ENCODE data around the gene BBS4. TPM values are rescaled to one million over a fixed set of nuclear protein-coding genes. Genes with fewer than 3 reads are reported as not detected.
"Not testable (repeated sequence)": the region's sequence is repeated elsewhere in the genome, so short reads cannot be mapped to it uniquely, and the experiment has no call there.

The BBS4 gene
- total RNA-seq, 5 donors from 2014 or later (not counting 1 experiment from before 2014, with no cell fraction given): 16.1 to 19.7 (median 16.6) TPM

- H3K27me3 Mint-ChIP-seq; H3K36me3 ChIP-seq (ENCODE audit: control insufficient read depth in 2 of 2, extremely low read depth in 1 of 2, insufficient read depth in 1 of 2, low read length in 1 of 2); H3K4me3 Mint-ChIP-seq; H3K27me3 ChIP-seq (replicated peaks in 1 of 2; ENCODE audit: control insufficient read depth in 2 of 2, extremely low read depth in 1 of 2, insufficient read depth in 2 of 2, low read length in 1 of 2); H3K27ac ChIP-seq (ENCODE audit: low read length); ATAC-seq (replicated peaks in 1 of 4); H3K4me1 Mint-ChIP-seq; CTCF ChIA-PET; H3K4me1 ChIP-seq (ENCODE audit: control insufficient read depth in 1 of 2, extremely low read depth in 1 of 2, insufficient read depth in 2 of 2, low read length in 2 of 2); DNase-seq; H3K27ac Mint-ChIP-seq; H3K36me3 Mint-ChIP-seq; POLR2A ChIA-PET; H3K9me3 ChIP-seq; H3K9me3 Mint-ChIP-seq; H3K4me3 ChIP-seq (ENCODE audit: control insufficient read depth in 1 of 2, extremely low read depth in 1 of 2, low read length in 1 of 2): not testable (repeated sequence)
- no CpG with 5 or more reads among the region's 3 CpGs for WGBS (ENCODE audit: insufficient coverage)
These were observed 30.0 kb upstream of the BBS4 start for GRCh38 chr15:72656014-72656413.

- H3K9me3 Mint-ChIP-seq; H3K36me3 ChIP-seq (ENCODE audit: control insufficient read depth in 2 of 2, extremely low read depth in 1 of 2, insufficient read depth in 1 of 2, low read length in 1 of 2); H3K36me3 Mint-ChIP-seq; H3K4me1 Mint-ChIP-seq; DNase-seq; H3K27me3 ChIP-seq (replicated peaks in 1 of 2; ENCODE audit: control insufficient read depth in 2 of 2, extremely low read depth in 1 of 2, insufficient read depth in 2 of 2, low read length in 1 of 2); H3K27ac ChIP-seq (ENCODE audit: low read length); H3K4me3 ChIP-seq (ENCODE audit: control insufficient read depth in 1 of 2, extremely low read depth in 1 of 2, low read length in 1 of 2); H3K4me3 Mint-ChIP-seq; H3K9me3 ChIP-seq; ATAC-seq (replicated peaks in 1 of 4); H3K4me1 ChIP-seq (ENCODE audit: control insufficient read depth in 1 of 2, extremely low read depth in 1 of 2, insufficient read depth in 2 of 2, low read length in 2 of 2); H3K27ac Mint-ChIP-seq; POLR2A ChIA-PET; CTCF ChIA-PET; H3K27me3 Mint-ChIP-seq: not testable (repeated sequence)
- WGBS (ENCODE audit: insufficient coverage): no CpG with 5 or more reads among the region's 10 CpGs
These were observed 24.9 kb upstream of the BBS4 start for GRCh38 chr15:72661081-72661480.

GRCh38 chr15:72663931-72664330 lies 22.1 kb upstream of the BBS4 start:
- H3K27me3 Mint-ChIP-seq; H3K36me3 Mint-ChIP-seq; POLR2A ChIA-PET; H3K27me3 ChIP-seq (replicated peaks in 1 of 2; ENCODE audit: control insufficient read depth in 2 of 2, extremely low read depth in 1 of 2, insufficient read depth in 2 of 2, low read length in 1 of 2); H3K4me3 ChIP-seq (ENCODE audit: control insufficient read depth in 1 of 2, extremely low read depth in 1 of 2, low read length in 1 of 2); H3K4me1 Mint-ChIP-seq; H3K4me3 Mint-ChIP-seq; H3K9me3 ChIP-seq; H3K27ac Mint-ChIP-seq; H3K36me3 ChIP-seq (ENCODE audit: control insufficient read depth in 2 of 2, extremely low read depth in 1 of 2, insufficient read depth in 1 of 2, low read length in 1 of 2); ATAC-seq (replicated peaks in 1 of 4); H3K27ac ChIP-seq (ENCODE audit: low read length); DNase-seq; CTCF ChIA-PET; H3K4me1 ChIP-seq (ENCODE audit: control insufficient read depth in 1 of 2, extremely low read depth in 1 of 2, insufficient read depth in 2 of 2, low read length in 2 of 2); H3K9me3 Mint-ChIP-seq: not testable (repeated sequence)
- WGBS (ENCODE audit: insufficient coverage): no CpG with 5 or more reads among the region's 8 CpGs

DNA sequence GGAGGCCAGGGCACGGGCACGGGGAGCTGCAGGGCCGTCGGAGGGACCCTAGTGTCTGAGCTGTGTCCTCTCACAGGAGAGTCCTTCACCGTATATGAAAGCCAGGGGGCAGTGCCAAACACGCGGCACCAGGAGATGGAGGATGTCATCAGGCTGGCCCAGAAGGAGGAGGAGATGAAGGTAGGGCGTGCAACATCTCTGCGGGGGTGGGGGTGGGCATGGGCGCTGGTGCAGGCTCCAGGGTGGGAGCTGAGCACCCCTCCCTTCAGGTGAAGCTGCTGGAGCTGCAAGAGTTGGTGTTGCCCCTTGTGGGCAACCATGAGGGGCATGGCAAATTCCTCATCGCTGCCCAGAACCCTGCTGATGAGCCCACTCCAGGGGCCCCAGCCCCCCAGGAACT lies 20.3 kb upstream of the BBS4 start:
- H3K4me3 Mint-ChIP-seq; DNase-seq; H3K4me1 Mint-ChIP-seq; H3K27ac Mint-ChIP-seq; H3K27me3 ChIP-seq (replicated peaks in 1 of 2; ENCODE audit: control insufficient read depth in 2 of 2, extremely low read depth in 1 of 2, insufficient read depth in 2 of 2, low read length in 1 of 2); CTCF ChIA-PET; H3K4me3 ChIP-seq (ENCODE audit: control insufficient read depth in 1 of 2, extremely low read depth in 1 of 2, low read length in 1 of 2); H3K9me3 ChIP-seq; H3K36me3 ChIP-seq (ENCODE audit: control insufficient read depth in 2 of 2, extremely low read depth in 1 of 2, insufficient read depth in 1 of 2, low read length in 1 of 2); H3K27me3 Mint-ChIP-seq; POLR2A ChIA-PET; ATAC-seq (replicated peaks in 1 of 4); H3K36me3 Mint-ChIP-seq; H3K27ac ChIP-seq (ENCODE audit: low read length); H3K4me1 ChIP-seq (ENCODE audit: control insufficient read depth in 1 of 2, extremely low read depth in 1 of 2, insufficient read depth in 2 of 2, low read length in 2 of 2); H3K9me3 Mint-ChIP-seq: not testable (repeated sequence)
- WGBS (ENCODE audit: insufficient coverage): no CpG with 5 or more reads among the region's 11 CpGs

DNA sequence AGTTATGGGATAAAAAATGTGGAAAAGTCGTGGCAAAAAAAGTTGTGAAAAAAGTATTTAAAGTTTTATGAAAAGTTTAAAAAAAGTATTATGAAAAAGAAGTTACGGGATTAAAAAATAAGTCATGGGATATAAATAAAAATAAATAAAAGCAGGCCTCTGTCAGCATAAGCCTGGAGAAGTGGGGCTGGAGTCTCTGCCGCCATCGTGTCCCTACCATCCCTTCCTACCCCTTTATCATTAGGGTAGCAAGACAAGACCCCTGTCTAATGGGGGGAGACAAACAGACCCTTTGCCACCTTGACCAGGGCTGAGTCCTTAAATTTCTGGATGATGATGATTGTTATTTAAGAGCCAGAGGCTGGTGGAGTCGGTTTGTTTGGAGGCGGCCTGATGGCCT lies 16.2 kb upstream of the BBS4 start:
- H3K4me3 ChIP-seq (ENCODE audit: control insufficient read depth in 1 of 2, extremely low read depth in 1 of 2, low read length in 1 of 2); H3K9me3 Mint-ChIP-seq; H3K36me3 Mint-ChIP-seq; H3K4me1 ChIP-seq (ENCODE audit: control insufficient read depth in 1 of 2, extremely low read depth in 1 of 2, insufficient read depth in 2 of 2, low read length in 2 of 2); H3K4me1 Mint-ChIP-seq; H3K27ac ChIP-seq (ENCODE audit: low read length); H3K9me3 ChIP-seq; H3K27me3 ChIP-seq (replicated peaks in 1 of 2; ENCODE audit: control insufficient read depth in 2 of 2, extremely low read depth in 1 of 2, insufficient read depth in 2 of 2, low read length in 1 of 2); ATAC-seq (replicated peaks in 1 of 4); POLR2A ChIA-PET; DNase-seq; H3K36me3 ChIP-seq (ENCODE audit: control insufficient read depth in 2 of 2, extremely low read depth in 1 of 2, insufficient read depth in 1 of 2, low read length in 1 of 2); H3K27ac Mint-ChIP-seq; H3K4me3 Mint-ChIP-seq: not testable (repeated sequence)
- CTCF ChIA-PET: interaction anchor here in 1 of 2 donors (2.1 kb wide), 1 partner anchor 70 kb away, joined by 13 read pairs; no protein-coding TSS in a partner anchor
- WGBS (ENCODE audit: insufficient coverage): no CpG with 5 or more reads among the region's 6 CpGs
- peaks cover 3 to 15% of the 10 kb centered on the region in 2 donors for H3K27me3 Mint-ChIP-seq

GRCh38 chr15:72670656-72671352 lies 15.2 kb upstream of the BBS4 start:
- H3K4me1 Mint-ChIP-seq; H3K4me1 ChIP-seq (ENCODE audit: control insufficient read depth in 1 of 2, extremely low read depth in 1 of 2, insufficient read depth in 2 of 2, low read length in 2 of 2); H3K36me3 ChIP-seq (ENCODE audit: control insufficient read depth in 2 of 2, extremely low read depth in 1 of 2, insufficient read depth in 1 of 2, low read length in 1 of 2); H3K9me3 ChIP-seq; POLR2A ChIA-PET; H3K9me3 Mint-ChIP-seq; H3K36me3 Mint-ChIP-seq; H3K27ac ChIP-seq (ENCODE audit: low read length): not testable (repeated sequence)
- peak overlapping the region in 1 of 2 donors; percentile 13 for H3K27ac Mint-ChIP-seq
- DNase-seq: peak; percentile 30 to 78 (median 61)
- 7% methylated on average over 7 of the region's 8 CpGs for WGBS (ENCODE audit: insufficient coverage)
- peak overlapping the region; percentile 58 to 80 (median 60) for H3K4me3 Mint-ChIP-seq
- peaks cover 2 to 17% of the 10 kb centered on the region in 2 experiments for H3K27me3 ChIP-seq (replicated peaks in 1 of 2; ENCODE audit: control insufficient read depth in 2 of 2, extremely low read depth in 1 of 2, insufficient read depth in 2 of 2, low read length in 1 of 2)
- peak overlapping the region in 1 of 2 donors; percentile 29 for H3K4me3 ChIP-seq (ENCODE audit: control insufficient read depth in 1 of 2, extremely low read depth in 1 of 2, low read length in 1 of 2)
- peak; percentile 93 to 95 (median 94) for ATAC-seq (replicated peaks in 1 of 4)
- H3K27me3 Mint-ChIP-seq: peaks cover 3 to 19% of the 10 kb centered on the region in 2 donors
- CTCF ChIA-PET: interaction anchor here in 1 of 2 donors (0.5 to 2.1 kb wide), 8 partner anchors 10 to 970 kb away, joined by 3 to 13 read pairs (median 4); partner anchors contain the start of genes BBS4 and HIGD2B
